HepG2 (cell line): ENCODE data around the gene MARCHF5.

Experiments used
- MAFK ChIP-seq, 2 experiments: IDR thresholded peaks in 1 of 2; conservative IDR thresholded peaks in 1 of 2; 2 replicates each; pipeline ENCODE4 v1.6.1; 2011; ENCODE audit warnings: improper control_type of control experiment in 2 of 2, low read length in 2 of 2
- NR2C2 ChIP-seq: sonication (generic); formaldehyde crosslinking; IDR thresholded peaks from 2 replicates; pipeline ENCODE4 v1.4.0; 2020; ENCODE audit warnings: missing genetic modification reagents, mild to moderate bottlenecking, moderate library complexity, borderline replicate concordance
- SRSF1 ChIP-seq: fragments of 200-400 bp; formaldehyde crosslinking; optimal IDR thresholded peaks from 2 replicates; pipeline ENCODE3; 2017; ENCODE audit warnings: mild to moderate bottlenecking, low read depth, low read length, moderate library complexity
- ZKSCAN5 ChIP-seq: sonication (generic); formaldehyde crosslinking; IDR thresholded peaks from 2 replicates; pipeline ENCODE4 v1.5.1; 2020; ENCODE audit warnings: mild to moderate bottlenecking, missing genetic modification reagents
- ZNF10 ChIP-seq: sonication (generic); formaldehyde crosslinking; IDR thresholded peaks from 2 replicates; pipeline ENCODE4 v1.4.0; 2020; ENCODE audit warnings: mild to moderate bottlenecking, low read depth, missing genetic modification reagents, borderline replicate concordance
- TF ChIP-seq, protein P1 (sequence below): sonication (generic); formaldehyde crosslinking; conservative IDR thresholded peaks from 2 replicates; pipeline ENCODE4 v1.4.0; 2020; ENCODE audit warnings: mild to moderate bottlenecking, missing genetic modification reagents, moderate library complexity

DNA sequence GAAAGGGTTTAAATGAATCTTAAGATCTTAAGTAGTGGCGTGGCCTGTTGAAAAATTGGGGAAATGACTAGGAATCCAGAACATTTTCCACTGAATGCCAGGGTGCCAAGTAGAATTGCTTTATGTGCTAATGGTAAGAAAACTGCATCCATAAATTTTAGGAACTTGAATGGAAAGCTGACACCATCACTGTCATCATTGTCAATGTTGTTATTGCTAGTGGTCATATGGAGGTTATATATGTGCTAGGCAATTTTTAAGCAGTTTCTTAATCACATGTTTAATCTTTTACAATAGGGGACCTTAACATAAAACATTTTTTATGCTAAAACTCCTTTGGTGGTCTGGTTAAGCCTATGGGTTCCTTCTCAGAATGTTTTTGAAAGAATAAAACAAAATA, 13.1 kb downstream of the MARCHF5 start:
- TF ChIP-seq, protein P1, sequence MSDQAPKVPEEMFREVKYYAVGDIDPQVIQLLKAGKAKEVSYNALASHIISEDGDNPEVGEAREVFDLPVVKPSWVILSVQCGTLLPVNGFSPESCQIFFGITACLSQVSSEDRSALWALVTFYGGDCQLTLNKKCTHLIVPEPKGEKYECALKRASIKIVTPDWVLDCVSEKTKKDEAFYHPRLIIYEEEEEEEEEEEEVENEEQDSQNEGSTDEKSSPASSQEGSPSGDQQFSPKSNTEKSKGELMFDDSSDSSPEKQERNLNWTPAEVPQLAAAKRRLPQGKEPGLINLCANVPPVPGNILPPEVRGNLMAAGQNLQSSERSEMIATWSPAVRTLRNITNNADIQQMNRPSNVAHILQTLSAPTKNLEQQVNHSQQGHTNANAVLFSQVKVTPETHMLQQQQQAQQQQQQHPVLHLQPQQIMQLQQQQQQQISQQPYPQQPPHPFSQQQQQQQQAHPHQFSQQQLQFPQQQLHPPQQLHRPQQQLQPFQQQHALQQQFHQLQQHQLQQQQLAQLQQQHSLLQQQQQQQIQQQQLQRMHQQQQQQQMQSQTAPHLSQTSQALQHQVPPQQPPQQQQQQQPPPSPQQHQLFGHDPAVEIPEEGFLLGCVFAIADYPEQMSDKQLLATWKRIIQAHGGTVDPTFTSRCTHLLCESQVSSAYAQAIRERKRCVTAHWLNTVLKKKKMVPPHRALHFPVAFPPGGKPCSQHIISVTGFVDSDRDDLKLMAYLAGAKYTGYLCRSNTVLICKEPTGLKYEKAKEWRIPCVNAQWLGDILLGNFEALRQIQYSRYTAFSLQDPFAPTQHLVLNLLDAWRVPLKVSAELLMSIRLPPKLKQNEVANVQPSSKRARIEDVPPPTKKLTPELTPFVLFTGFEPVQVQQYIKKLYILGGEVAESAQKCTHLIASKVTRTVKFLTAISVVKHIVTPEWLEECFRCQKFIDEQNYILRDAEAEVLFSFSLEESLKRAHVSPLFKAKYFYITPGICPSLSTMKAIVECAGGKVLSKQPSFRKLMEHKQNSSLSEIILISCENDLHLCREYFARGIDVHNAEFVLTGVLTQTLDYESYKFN (CRISPR knock-in tag): no peak
- TF ChIP-seq SRSF1: no peak
- no peak for TF ChIP-seq ZKSCAN5 (CRISPR knock-in tag)
- no peak for TF ChIP-seq ZNF10 (CRISPR knock-in tag)
- TF ChIP-seq MAFK (conservative IDR thresholded peaks at IDR 0.05 in 1 of 2, IDR thresholded peaks at IDR 0.05 in 1 of 2; ENCODE audit: low read length in 2 of 2): no peak
- TF ChIP-seq NR2C2 (CRISPR knock-in tag): no peak
